Bronchial epithelial cell (primary cell): ENCODE data around the gene SLC41A3. TPM values are rescaled to one million over a fixed set of nuclear protein-coding genes. Genes with fewer than 3 reads are reported as not detected.

Experiments
- DNase-seq: peaks from one replicate; pipeline ENCODE4 v3.0.0-alpha.2; 2010; ENCODE audit warnings: low read depth
- FAIRE-seq: peaks from 2 replicates; lab custom pipeline; 2011; peaks lifted over from hg19 to GRCh38; lab: Jason Lieb, UNC
- H3K27me3 ChIP-seq: 2 replicates; pipeline ENCODE4 v1.5.1; 2011; ENCODE audit warnings: low read length; ENCODE audit not compliant: control insufficient read depth, insufficient read depth
- H3K36me3 ChIP-seq: 2 replicates; pipeline ENCODE4 v1.5.1; 2011; ENCODE audit warnings: low read length; ENCODE audit not compliant: control insufficient read depth, insufficient read depth
- H3K4me3 ChIP-seq: 2 replicates; pipeline ENCODE4 v1.5.1; 2011; ENCODE audit warnings: mild to moderate bottlenecking, low read depth, low read length, control low read depth
- total RNA-seq: library from RNA; depleted of rRNA; stranded (reverse); fragments of >200 nt; gene quantifications from 2 replicates; pipeline ENCODE4 v1.2.1, GENCODE V29; 2014
- TF ChIP-seq, protein P1 (sequence below): IDR thresholded peaks from 2 replicates; pipeline ENCODE4 v1.5.1; 2011; ENCODE audit warnings: mild to moderate bottlenecking, moderate library complexity, low read length, control low read depth, inconsistent platforms; ENCODE audit not compliant: insufficient read depth, severe bottlenecking

Gene SLC41A3
- total RNA-seq, 1 donor from 2014 or later = 61.6 TPM

DNA sequence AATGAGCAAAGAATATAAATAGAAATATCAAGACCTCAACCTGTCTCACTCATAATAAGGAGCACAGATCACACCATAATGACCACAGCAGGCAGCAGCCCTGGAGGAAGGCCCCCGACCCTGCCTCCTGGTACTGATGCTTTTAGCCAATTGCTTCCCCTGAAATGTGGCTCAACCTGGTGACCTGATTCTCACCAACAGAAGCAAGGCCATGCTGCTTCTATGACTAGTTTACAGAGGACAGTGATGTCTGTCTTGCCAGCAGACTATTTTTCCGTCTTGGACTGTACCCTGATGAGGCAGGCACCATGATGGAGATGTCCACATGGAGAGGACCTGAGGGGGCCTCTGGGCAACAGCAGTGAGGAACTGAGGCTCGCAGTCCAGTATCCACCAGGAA, 18.0 kb downstream of the SLC41A3 start:
- DNase-seq = no peak
- no peak overlapping the region for H3K4me3 ChIP-seq
- H3K27me3 ChIP-seq = no peaks in the 10 kb centered on the region
- TF ChIP-seq, protein P1, sequence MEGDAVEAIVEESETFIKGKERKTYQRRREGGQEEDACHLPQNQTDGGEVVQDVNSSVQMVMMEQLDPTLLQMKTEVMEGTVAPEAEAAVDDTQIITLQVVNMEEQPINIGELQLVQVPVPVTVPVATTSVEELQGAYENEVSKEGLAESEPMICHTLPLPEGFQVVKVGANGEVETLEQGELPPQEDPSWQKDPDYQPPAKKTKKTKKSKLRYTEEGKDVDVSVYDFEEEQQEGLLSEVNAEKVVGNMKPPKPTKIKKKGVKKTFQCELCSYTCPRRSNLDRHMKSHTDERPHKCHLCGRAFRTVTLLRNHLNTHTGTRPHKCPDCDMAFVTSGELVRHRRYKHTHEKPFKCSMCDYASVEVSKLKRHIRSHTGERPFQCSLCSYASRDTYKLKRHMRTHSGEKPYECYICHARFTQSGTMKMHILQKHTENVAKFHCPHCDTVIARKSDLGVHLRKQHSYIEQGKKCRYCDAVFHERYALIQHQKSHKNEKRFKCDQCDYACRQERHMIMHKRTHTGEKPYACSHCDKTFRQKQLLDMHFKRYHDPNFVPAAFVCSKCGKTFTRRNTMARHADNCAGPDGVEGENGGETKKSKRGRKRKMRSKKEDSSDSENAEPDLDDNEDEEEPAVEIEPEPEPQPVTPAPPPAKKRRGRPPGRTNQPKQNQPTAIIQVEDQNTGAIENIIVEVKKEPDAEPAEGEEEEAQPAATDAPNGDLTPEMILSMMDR = no peak
- no peaks in the 10 kb centered on the region for H3K36me3 ChIP-seq
- no peak for FAIRE-seq

- H3K4me3 ChIP-seq = no peak overlapping the region
- H3K27me3 ChIP-seq = no peaks in the 10 kb centered on the region
- TF ChIP-seq, protein P1 = no peak
- DNase-seq (no peak), FAIRE-seq (no peak)
- H3K36me3 ChIP-seq = no peaks in the 10 kb centered on the region
Measured at GRCh38 chr3:126064627-126065258, 19.2 kb downstream of the SLC41A3 start.

- FAIRE-seq = no peak
- Histone ChIP-seq H3K27me3 (no peaks in the 10 kb centered on the region), H3K4me3 (no peak overlapping the region), H3K36me3 (no peaks in the 10 kb centered on the region)
- TF ChIP-seq, protein P1 = no peak
- no peak for DNase-seq
Measured at GRCh38 chr3:126063358-126063965, 20.5 kb downstream of the SLC41A3 start.

DNA sequence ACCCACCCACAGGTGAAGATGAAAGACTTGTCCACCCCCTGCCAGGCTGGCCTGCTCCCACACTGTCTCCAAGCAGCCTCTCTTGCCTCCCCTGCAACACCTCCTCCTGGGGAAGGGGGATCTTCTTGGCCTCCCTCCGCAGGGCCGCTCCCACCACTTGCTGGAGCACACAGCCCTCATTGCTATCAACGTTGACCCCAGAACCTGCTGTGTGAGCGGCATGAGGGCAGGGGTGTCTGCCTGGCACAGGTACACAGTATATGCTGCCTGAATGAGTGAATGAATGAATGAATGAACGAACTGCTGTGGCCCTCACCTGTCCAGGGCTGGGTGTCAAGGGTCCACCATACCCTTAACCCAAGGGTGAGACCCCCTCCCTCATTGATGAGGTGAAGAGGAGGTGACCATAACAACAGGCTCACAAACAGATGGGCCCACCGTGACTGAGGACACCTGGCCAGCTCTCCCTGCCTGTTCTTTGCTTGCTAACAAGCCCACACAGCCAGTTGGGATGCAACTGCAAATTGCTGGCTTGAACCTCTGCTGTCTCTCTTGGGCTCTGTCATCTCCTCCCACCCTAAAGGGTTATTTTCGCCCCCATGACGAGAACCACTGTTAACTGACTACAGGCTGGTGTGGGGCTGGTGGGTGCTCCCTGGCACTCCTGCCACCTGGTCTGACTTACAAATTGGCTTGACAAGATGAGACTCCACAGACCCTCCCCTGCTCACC, 22.5 kb downstream of the SLC41A3 start:
- H3K4me3 ChIP-seq = no peak overlapping the region
- TF ChIP-seq, protein P1 = no peak
- no peaks in the 10 kb centered on the region for H3K27me3 ChIP-seq
- DNase-seq = no peak
- FAIRE-seq = no peak
- H3K36me3 ChIP-seq = no peaks in the 10 kb centered on the region

DNA sequence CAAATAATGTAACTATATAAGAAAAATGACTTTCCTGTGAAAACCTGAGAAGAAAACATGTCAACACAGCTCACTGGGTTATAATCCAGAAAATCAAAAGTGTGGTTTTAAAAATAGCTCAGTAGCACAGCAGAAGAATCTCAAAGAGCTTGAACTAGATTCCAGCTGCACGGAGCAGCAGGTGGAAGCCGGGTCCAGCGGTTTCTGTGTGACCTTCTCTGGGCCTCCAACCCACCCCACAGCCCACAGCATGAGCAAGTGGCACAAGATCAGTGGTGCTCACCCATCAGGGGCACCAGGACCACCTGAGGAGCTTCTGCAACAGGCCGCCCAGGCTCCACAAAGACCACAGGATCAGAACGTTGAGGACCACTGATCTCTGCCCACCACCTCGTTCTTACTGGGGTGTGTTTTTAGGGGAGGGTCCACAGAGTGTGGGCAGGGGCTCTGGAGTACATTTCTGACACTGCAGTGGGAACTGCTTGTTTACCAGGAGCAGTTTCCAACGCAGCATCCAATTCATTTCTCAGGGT, 23.2 kb downstream of the SLC41A3 start:
- H3K4me3 ChIP-seq = no peak overlapping the region
- TF ChIP-seq, protein P1 = no peak
- no peaks in the 10 kb centered on the region for H3K36me3 ChIP-seq
- DNase-seq (no peak), FAIRE-seq (no peak)
- no peaks in the 10 kb centered on the region for H3K27me3 ChIP-seq
